Uterus (tissue), 4 donors: ENCODE measurements around the gene PLXNA4. TPM values are rescaled to one million over a fixed set of nuclear protein-coding genes. Genes with fewer than 3 reads are reported as not detected.

Experiments
- DNase-seq, 2 donors: peaks; one replicate each; pipeline ENCODE4 v3.0.0-alpha.2; 2019 to 2020
- H3K27ac ChIP-seq, 2 donors: fragments of 200-600 bp; sonication (generic); 1 replicate in 1 of 2; 2 replicates in 1 of 2; pipeline ENCODE4 v1.5.1; 2016 to 2018
- H3K27me3 ChIP-seq, 2 donors: fragments of 200-600 bp; sonication (generic); one replicate each; pipeline ENCODE4 v1.5.1; 2018 to 2019; ENCODE audit warnings: control low read depth in 1 of 2
- H3K36me3 ChIP-seq, 2 donors: fragments of 200-600 bp; sonication (generic); one replicate each; pipeline ENCODE4 v1.5.1; 2019; ENCODE audit warnings: control low read depth in 1 of 2
- H3K4me1 ChIP-seq, 2 donors: fragments of 200-600 bp; sonication (generic); one replicate each; pipeline ENCODE4 v1.5.1; 2018 to 2019; ENCODE audit warnings: control low read depth in 1 of 2
- H3K4me3 ChIP-seq, 2 donors: fragments of 200-600 bp; sonication (generic); 1 replicate in 1 of 2; 2 replicates in 1 of 2; pipeline ENCODE4 v1.5.1; 2018 to 2019; ENCODE audit warnings: mild to moderate bottlenecking in 1 of 2
- H3K9me3 ChIP-seq, 2 donors: fragments of 200-600 bp; sonication (generic); one replicate each; pipeline ENCODE4 v1.5.1; 2019; ENCODE audit warnings: control low read depth in 1 of 2
- CTCF ChIP-seq, 4 experiments: fragments of 200-600 bp in 2 of 4; fragments of 450-650 bp in 2 of 4; sonication (generic) in 2 of 4; IDR thresholded peaks; one replicate each; pipeline ENCODE4 v1.5.1; 2016 to 2019; ENCODE audit warnings: antibody characterized with exemption in 4 of 4, mild to moderate bottlenecking in 2 of 4, moderate library complexity in 1 of 4
- POLR2A ChIP-seq, 2 donors: fragments of 450-650 bp; IDR thresholded peaks; one replicate each; pipeline ENCODE4 v1.6.1; 2016; ENCODE audit warnings: antibody characterized with exemption in 2 of 2, mild to moderate bottlenecking in 1 of 2, moderate library complexity in 1 of 2
- intact Hi-C: fragments of 100-400 bp; cut with DNase I; formaldehyde crosslinking; loops from one replicate; pipeline ENCODE4 v1.15.1; 2023; ENCODE audit warnings: low total_unique reads
- total RNA-seq, 4 donors: library from RNA; depleted of rRNA in 3 of 4; stranded (reverse); fragments of >200 nt in 3 of 4; gene quantifications; one replicate each; pipeline versions ENCODE4 v1.1.0 to v1.2.4, GENCODE V29; 2014 to 2023
- donor health status: DM: yes; HTN: yes; CAD: no.

Gene PLXNA4
- total RNA-seq, 4 donors from 2014 or later, result 4.1 to 16.5 (median 7.7) TPM

- no peak for DNase-seq
- Histone ChIP-seq H3K27ac (no peak overlapping the region), H3K4me3 (no peak overlapping the region), H3K36me3 (no peaks in the 10 kb centered on the region), H3K9me3 (no peaks in the 10 kb centered on the region), H3K27me3 (no peaks in the 10 kb centered on the region), H3K4me1 (no peaks in the 10 kb centered on the region)
- TF ChIP-seq CTCF (IDR thresholded peaks at IDR 0.05), result no peak
- TF ChIP-seq POLR2A (IDR thresholded peaks at IDR 0.05), result no peak
- intact Hi-C loops, result no loop called here
These were observed 320.4 kb downstream of the PLXNA4 start for GRCh38 chr7:132255898-132256297.

- Histone ChIP-seq H3K27ac (no peak overlapping the region), H3K27me3 (no peaks in the 10 kb centered on the region), H3K36me3 (no peaks in the 10 kb centered on the region), H3K4me1 (no peaks in the 10 kb centered on the region), H3K4me3 (no peak overlapping the region), H3K9me3 (no peaks in the 10 kb centered on the region)
- DNase-seq, result no peak
- intact Hi-C loops, result no loop called here
- no peak for TF ChIP-seq CTCF (IDR thresholded peaks at IDR 0.05)
- no peak for TF ChIP-seq POLR2A (IDR thresholded peaks at IDR 0.05)
These were observed 321.0 kb downstream of the PLXNA4 start for GRCh38 chr7:132255115-132255797.

- TF ChIP-seq CTCF (IDR thresholded peaks at IDR 0.05) (no peak), POLR2A (IDR thresholded peaks at IDR 0.05) (no peak)
- H3K9me3 ChIP-seq, result no peaks in the 10 kb centered on the region
- H3K4me1 ChIP-seq, result no peaks in the 10 kb centered on the region
- no peak overlapping the region for H3K4me3 ChIP-seq
- no peak overlapping the region for H3K27ac ChIP-seq
- intact Hi-C loops, result no loop called here
- DNase-seq, result no peak
- no peaks in the 10 kb centered on the region for H3K36me3 ChIP-seq
- no peaks in the 10 kb centered on the region for H3K27me3 ChIP-seq
These were observed 321.8 kb downstream of the PLXNA4 start for GRCh38 chr7:132254455-132254854.

- no peaks in the 10 kb centered on the region for H3K9me3 ChIP-seq
- no peaks in the 10 kb centered on the region for H3K36me3 ChIP-seq
- no peak for TF ChIP-seq CTCF (IDR thresholded peaks at IDR 0.05)
- no peak for TF ChIP-seq POLR2A (IDR thresholded peaks at IDR 0.05)
- H3K4me3 ChIP-seq, result no peak overlapping the region
- no peaks in the 10 kb centered on the region for H3K4me1 ChIP-seq
- no peak for DNase-seq
- intact Hi-C loops, result no loop called here
- H3K27me3 ChIP-seq, result no peaks in the 10 kb centered on the region
- no peak overlapping the region for H3K27ac ChIP-seq
These were observed 323.5 kb downstream of the PLXNA4 start for GRCh38 chr7:132252793-132253100.

GRCh38 chr7:132251327-132251659, 325.0 kb downstream of the PLXNA4 start:
- intact Hi-C loops, result no loop called here
- Histone ChIP-seq H3K27me3 (no peaks in the 10 kb centered on the region), H3K27ac (no peak overlapping the region), H3K4me1 (no peaks in the 10 kb centered on the region), H3K9me3 (no peaks in the 10 kb centered on the region), H3K4me3 (no peak overlapping the region), H3K36me3 (no peaks in the 10 kb centered on the region)
- DNase-seq, result peak in 1 of 2 donors; percentile 23
- TF ChIP-seq CTCF (IDR thresholded peaks at IDR 0.05), result no peak
- TF ChIP-seq POLR2A (IDR thresholded peaks at IDR 0.05), result no peak
